NT2/D1 (cell line): ENCODE data around the gene PNKP.

Experiments used
- YY1 ChIP-seq: IDR thresholded peaks from 2 replicates; pipeline ENCODE4 v1.6.1; 2011; ENCODE audit not compliant: insufficient read length, insufficient read depth
- ZNF274 ChIP-seq: IDR thresholded peaks from 2 replicates; pipeline ENCODE4 v1.6.1; 2011; ENCODE audit warnings: mild to moderate bottlenecking, low read depth, low read length

GRCh38 chr19:49866933-49867782 is at the start of gene PNKP:
- TF ChIP-seq YY1: no peak
- no peak for TF ChIP-seq ZNF274
